GM10266 (cell line): ENCODE results near the gene TUBB3.

Source experiments
- DNase-seq: peaks from one replicate; pipeline ENCODE4 v3.0.0; 2012; ENCODE audit errors: extremely low spot score
- TF ChIP-seq, protein P1 (sequence below): IDR thresholded peaks from 2 replicates; pipeline ENCODE4 v1.5.1; 2012; ENCODE audit warnings: mild to moderate bottlenecking, low read depth; ENCODE audit not compliant: control insufficient read depth, insufficient read depth; ENCODE audit errors: missing control alignments

Gene TUBB3

DNA sequence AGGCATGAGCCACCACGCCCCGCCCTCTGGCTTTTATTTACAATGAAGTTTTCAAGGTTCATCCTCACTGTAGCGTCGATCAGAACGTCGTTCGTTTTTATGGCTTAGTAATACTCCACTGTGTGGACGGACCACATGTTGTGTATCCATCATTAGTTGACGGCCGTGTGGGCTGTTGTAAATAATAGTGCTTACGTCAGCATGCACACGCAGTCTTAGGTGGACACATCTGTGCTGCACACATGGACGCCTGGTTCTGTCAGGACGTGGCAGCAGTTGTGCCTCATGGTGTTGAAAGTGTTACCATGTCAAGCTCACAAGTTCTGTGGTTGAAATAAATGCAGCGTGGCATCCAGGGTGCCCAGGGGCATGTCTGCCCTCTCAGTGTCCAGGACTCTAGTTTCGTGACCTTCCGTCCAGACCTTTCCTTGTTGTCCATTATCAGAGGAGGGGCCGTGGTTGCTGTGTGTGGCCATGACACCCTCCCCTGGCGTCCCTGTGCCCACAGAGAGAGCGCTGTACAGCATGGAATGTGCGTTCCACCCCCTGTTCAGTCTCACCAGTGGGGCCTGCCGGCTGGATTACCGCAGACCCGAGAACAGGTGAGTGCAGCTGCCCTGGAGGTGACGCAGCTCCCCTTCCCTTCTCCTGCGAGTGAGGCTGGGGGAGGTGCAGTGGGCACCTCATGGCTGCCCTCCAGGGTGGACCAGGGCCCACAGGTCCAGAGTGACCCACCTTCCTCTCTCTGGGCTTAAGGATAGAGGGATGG is 27.5 kb upstream of the TUBB3 start:
- TF ChIP-seq, protein P1, sequence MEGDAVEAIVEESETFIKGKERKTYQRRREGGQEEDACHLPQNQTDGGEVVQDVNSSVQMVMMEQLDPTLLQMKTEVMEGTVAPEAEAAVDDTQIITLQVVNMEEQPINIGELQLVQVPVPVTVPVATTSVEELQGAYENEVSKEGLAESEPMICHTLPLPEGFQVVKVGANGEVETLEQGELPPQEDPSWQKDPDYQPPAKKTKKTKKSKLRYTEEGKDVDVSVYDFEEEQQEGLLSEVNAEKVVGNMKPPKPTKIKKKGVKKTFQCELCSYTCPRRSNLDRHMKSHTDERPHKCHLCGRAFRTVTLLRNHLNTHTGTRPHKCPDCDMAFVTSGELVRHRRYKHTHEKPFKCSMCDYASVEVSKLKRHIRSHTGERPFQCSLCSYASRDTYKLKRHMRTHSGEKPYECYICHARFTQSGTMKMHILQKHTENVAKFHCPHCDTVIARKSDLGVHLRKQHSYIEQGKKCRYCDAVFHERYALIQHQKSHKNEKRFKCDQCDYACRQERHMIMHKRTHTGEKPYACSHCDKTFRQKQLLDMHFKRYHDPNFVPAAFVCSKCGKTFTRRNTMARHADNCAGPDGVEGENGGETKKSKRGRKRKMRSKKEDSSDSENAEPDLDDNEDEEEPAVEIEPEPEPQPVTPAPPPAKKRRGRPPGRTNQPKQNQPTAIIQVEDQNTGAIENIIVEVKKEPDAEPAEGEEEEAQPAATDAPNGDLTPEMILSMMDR, result no peak
- DNase-seq, result no peak

DNA sequence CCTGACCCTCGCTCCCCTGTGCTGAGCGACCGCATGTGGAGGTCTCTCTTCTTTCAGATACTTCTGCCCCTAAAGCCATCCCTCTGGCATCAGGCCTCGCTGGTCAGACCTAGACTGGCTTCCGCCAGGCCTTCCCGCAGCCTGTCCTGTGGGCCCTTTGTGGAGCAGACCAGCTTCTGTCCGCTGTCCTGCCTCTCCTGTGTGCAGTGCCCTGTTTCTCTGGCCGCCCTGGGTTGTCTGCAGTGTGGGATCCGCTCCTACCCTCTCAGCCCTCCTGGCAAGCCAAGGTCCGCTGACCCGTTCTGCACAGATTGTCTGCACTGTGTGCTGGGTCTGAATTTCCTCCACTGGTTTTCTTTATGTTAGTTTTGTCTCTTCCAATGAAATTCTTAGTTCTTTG is 25.9 kb upstream of the TUBB3 start:
- no peak for DNase-seq
- TF ChIP-seq, protein P1, result no peak

DNA sequence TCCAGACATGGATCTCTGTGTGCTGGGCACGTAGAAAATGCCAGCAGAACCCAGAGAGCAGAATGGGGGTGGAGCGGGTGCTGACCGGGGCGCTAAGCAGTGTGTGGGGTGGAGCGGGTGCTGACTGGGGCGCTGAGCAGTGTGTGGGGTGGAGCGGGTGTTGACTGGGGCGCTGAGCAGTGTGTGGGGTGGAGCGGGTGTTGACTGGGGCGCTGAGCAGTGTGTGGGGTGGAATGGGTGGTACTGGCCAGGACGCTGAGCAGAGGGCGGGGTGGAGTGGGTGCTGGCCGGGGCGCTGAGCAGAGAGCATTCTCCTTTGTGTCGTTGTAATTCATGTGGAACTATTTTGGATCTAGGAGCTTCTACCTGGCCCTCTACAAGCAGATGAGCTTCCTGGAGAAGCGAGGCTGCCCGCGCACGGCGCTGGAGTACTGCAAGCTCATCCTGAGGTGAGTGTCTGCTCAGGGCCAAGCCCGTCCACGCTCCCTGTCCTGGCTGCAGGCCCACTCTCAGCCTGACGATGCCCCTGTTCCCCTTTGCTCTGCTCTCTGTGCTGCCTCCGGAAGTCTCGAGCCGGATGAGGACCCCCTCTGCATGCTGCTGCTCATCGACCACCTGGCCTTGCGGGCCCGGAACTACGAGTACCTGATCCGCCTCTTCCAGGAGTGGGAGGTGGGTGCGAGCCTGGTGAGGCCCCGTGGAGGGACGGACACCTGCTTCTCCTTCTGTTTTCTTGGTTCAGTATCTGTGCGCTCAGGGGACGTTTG is 24.8 kb upstream of the TUBB3 start:
- no peak for DNase-seq
- TF ChIP-seq, protein P1, result no peak

DNA sequence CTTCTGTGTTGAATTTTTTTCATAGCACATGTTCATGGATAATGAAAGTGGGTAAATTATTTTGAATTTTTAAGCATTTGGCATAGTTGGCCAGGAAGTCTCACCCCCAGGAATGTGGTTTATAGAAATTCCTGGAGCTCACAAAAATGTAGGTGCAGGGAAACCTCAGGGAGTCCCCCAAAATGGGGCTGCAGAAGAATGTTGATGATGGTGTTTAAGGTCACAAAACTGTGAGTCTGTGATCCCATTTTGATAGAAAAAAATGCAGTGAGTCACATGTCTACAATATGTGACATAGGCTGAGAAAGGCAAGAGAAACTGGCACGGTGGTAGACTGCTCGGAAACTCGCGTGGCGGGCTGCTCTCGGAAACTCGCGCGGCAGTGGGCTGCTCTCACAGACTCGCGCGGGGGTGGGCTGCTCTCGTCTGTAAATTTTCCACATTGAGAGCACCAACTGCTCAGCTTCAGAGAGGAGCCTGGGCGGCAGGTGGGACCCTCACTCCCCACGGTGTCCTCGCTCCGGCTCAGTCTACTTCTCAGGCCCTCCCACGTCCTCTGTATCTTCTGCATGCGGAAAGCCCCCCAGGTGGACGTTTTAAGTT is 23.2 kb upstream of the TUBB3 start:
- TF ChIP-seq, protein P1, result no peak
- DNase-seq, result no peak

DNA sequence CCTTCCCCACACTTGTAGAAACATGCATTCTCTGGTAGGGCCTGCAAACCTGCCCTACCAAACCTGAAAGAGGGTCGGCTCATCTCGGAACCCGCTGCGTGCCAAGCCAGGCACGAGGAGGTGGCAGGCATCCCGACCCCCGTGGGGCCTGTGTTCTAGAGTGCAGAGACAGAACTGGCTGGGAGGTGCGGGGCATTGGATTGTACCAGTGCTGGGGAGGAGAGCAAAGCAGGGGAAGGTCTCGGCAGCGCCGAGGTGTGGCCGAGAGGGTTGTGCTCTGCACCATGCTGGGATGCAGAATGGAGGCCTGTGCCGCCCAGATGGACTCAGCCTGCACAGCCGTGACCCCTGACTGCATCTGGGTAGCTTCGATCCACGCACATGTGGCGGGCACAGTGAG is 22.3 kb upstream of the TUBB3 start:
- no peak for DNase-seq
- TF ChIP-seq, protein P1, result no peak

DNA sequence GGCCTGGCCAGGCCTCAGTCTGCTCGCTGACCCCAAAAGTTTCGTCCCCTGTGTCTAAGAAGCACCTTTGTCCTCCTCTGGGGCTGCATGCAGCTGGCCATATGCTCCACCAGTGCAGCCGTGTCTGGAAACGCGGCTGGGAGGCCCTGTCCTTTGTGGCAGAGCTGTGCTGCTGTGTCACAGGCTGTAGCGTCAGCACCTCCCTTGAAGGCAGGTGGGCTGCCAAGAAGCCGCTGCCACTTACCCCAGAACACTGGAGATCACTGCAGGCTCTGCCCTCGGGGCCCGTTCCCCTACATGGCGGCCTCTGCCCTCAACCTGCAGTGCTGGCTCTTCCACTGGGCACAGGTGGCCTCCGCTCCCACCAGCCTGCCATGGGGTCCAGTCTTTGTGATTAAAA is 20.2 kb upstream of the TUBB3 start:
- TF ChIP-seq, protein P1, result no peak
- DNase-seq, result no peak
